ENCODE data around the gene HBG1. TPM values are rescaled to one million over a fixed set of nuclear protein-coding genes. Genes with fewer than 3 reads are reported as not detected.

HBG1 gene
- total and polyA plus RNA-seq, 2 donors (not counting 1 experiment from before 2014, with no cell fraction given) = not detected

DNA sequence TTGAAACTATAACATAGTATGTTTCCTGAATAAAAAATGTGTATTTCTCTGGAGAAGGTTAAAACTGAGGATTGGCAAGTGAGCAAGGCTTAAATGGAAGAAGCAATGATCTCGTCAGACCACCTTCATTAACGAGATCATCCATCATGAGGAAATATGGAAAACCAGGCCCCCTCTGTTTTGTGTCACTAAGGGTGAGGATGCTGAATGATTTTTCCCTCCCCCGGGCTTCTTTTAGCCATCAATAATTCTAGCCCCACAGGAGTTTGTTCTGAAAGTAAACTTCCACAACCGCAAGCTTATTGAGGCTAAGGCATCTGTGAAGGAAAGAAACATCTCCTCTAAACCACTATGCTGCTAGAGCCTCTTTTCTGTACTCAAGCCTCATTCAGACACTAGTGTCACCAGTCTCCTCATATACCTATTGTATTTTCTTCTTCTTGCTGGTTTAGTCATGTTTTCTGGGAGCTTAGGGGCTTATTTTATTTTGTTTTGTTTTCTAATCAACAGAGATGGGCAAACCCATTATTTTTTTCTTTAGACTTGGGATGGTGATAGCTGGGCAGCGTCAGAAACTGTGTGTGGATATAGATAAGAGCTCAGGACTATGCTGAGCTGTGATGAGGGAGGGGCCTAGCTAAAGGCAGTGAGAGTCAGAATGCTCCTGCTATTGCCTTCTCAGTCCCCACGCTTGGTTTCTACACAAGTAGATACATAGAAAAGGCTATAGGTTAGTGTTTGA lies 25.9 kb upstream of the HBG1 start:
- intact Hi-C loops (cut with micrococcal nuclease) = no loop called here
- Histone ChIP-seq H3K27me3 (replicated peaks in 1 of 4; ENCODE audit: control extremely low read depth in 1 of 4, control insufficient read depth in 3 of 4, insufficient read depth in 4 of 4, low read length in 3 of 4) (peaks cover 0 to 2% (median 0%) of the 10 kb centered on the region in 4 experiments), H3K36me3 (replicated peaks in 1 of 2; ENCODE audit: control extremely low read depth in 1 of 2, control insufficient read depth in 1 of 2, extremely low read depth in 1 of 2, insufficient read depth in 2 of 2, low read length in 1 of 2) (no peaks in the 10 kb centered on the region), H3K9me3 (ENCODE audit: control extremely low read depth in 1 of 3, control insufficient read depth in 2 of 3, insufficient read depth in 1 of 3, low read length in 2 of 3) (no peaks in the 10 kb centered on the region), H2AFZ (ENCODE audit: insufficient read depth, low read depth, low read length, poor library complexity, severe bottlenecking) (no peak overlapping the region), H4K20me1 (ENCODE audit: control insufficient read depth, insufficient read depth, low read length, poor library complexity, severe bottlenecking) (no peaks in the 10 kb centered on the region), H3K4me3 (ENCODE audit: control extremely low read depth in 1 of 5, extremely low read depth in 1 of 5, insufficient read depth in 1 of 5, low read depth in 2 of 5, low read length in 4 of 5) (no peak overlapping the region), H3K4me2 (replicated peaks; ENCODE audit: low read depth, low read length, poor library complexity, severe bottlenecking) (no peak overlapping the region), H3K79me2 (ENCODE audit: control insufficient read depth, insufficient read depth, low read length) (no peaks in the 10 kb centered on the region), H3K27ac (ENCODE audit: low read length in 2 of 2) (no peak overlapping the region), H3K4me1 (ENCODE audit: control insufficient read depth in 2 of 2, insufficient read depth in 2 of 2, low read length in 2 of 2) (no peaks in the 10 kb centered on the region), H3K9ac (ENCODE audit: low read length) (no peak overlapping the region)
- H3K9me3 Mint-ChIP-seq (ENCODE audit: insufficient read depth) = no peaks in the 10 kb centered on the region
- TF ChIP-seq, protein P1, sequence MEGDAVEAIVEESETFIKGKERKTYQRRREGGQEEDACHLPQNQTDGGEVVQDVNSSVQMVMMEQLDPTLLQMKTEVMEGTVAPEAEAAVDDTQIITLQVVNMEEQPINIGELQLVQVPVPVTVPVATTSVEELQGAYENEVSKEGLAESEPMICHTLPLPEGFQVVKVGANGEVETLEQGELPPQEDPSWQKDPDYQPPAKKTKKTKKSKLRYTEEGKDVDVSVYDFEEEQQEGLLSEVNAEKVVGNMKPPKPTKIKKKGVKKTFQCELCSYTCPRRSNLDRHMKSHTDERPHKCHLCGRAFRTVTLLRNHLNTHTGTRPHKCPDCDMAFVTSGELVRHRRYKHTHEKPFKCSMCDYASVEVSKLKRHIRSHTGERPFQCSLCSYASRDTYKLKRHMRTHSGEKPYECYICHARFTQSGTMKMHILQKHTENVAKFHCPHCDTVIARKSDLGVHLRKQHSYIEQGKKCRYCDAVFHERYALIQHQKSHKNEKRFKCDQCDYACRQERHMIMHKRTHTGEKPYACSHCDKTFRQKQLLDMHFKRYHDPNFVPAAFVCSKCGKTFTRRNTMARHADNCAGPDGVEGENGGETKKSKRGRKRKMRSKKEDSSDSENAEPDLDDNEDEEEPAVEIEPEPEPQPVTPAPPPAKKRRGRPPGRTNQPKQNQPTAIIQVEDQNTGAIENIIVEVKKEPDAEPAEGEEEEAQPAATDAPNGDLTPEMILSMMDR (IDR thresholded peaks at IDR 0.05) = no peak
- no peak for TF ChIP-seq EZH2 (IDR thresholded peaks at IDR 0.05; ENCODE audit: borderline replicate concordance, insufficient read depth, low read depth, low read length, poor library complexity, severe bottlenecking)
- H3K27ac Mint-ChIP-seq = no peak overlapping the region
- DNase-seq (no peak), ATAC-seq (ENCODE audit: low read depth) (no peak)
- 83% methylated on average over 3 of the region's 6 CpGs for WGBS (ENCODE audit: insufficient coverage)
- no peaks in the 10 kb centered on the region for H3K27me3 Mint-ChIP-seq
- no peak overlapping the region for H3K4me3 Mint-ChIP-seq
- CTCF ChIA-PET = no interaction called here
- H3K4me1 Mint-ChIP-seq = no peaks in the 10 kb centered on the region
- POLR2A ChIA-PET = no interaction called here

DNA sequence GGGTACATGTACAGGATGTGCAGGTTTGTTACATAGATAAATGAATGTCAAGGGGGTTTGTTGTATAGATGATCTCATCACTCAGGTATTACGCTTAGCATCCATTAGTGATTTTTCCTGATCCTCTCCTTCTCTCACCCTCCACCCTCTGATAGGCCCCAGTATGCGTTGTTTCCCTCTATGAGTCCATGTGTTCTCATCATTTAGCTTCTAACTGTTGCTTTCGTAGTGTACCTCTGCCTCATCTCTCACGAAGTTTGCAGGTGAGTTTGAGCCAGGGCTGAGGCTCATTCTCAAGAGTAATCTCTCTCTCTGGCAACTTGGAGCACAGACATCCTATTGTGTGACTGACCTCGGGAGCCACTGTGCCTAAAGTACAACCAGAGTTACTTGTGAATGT lies 24.7 kb upstream of the HBG1 start:
- no peaks in the 10 kb centered on the region for H3K4me1 Mint-ChIP-seq
- ChIA-PET POLR2A (no interaction called here), CTCF (no interaction called here)
- Histone ChIP-seq H4K20me1 (ENCODE audit: control insufficient read depth, insufficient read depth, low read length, poor library complexity, severe bottlenecking) (no peaks in the 10 kb centered on the region), H2AFZ (ENCODE audit: insufficient read depth, low read depth, low read length, poor library complexity, severe bottlenecking) (no peak overlapping the region), H3K9me3 (ENCODE audit: control extremely low read depth in 1 of 3, control insufficient read depth in 2 of 3, insufficient read depth in 1 of 3, low read length in 2 of 3) (no peaks in the 10 kb centered on the region), H3K4me3 (ENCODE audit: control extremely low read depth in 1 of 5, extremely low read depth in 1 of 5, insufficient read depth in 1 of 5, low read depth in 2 of 5, low read length in 4 of 5) (no peak overlapping the region), H3K79me2 (ENCODE audit: control insufficient read depth, insufficient read depth, low read length) (no peaks in the 10 kb centered on the region), H3K27me3 (replicated peaks in 1 of 4; ENCODE audit: control extremely low read depth in 1 of 4, control insufficient read depth in 3 of 4, insufficient read depth in 4 of 4, low read length in 3 of 4) (peaks cover 0 to 2% (median 0%) of the 10 kb centered on the region in 4 experiments), H3K4me2 (replicated peaks; ENCODE audit: low read depth, low read length, poor library complexity, severe bottlenecking) (no peak overlapping the region), H3K9ac (ENCODE audit: low read length) (no peak overlapping the region), H3K36me3 (replicated peaks in 1 of 2; ENCODE audit: control extremely low read depth in 1 of 2, control insufficient read depth in 1 of 2, extremely low read depth in 1 of 2, insufficient read depth in 2 of 2, low read length in 1 of 2) (no peaks in the 10 kb centered on the region), H3K4me1 (ENCODE audit: control insufficient read depth in 2 of 2, insufficient read depth in 2 of 2, low read length in 2 of 2) (no peaks in the 10 kb centered on the region), H3K27ac (ENCODE audit: low read length in 2 of 2) (no peak overlapping the region)
- WGBS (ENCODE audit: insufficient coverage) = 97% methylated on average over 3 of the region's 5 CpGs
- no peak overlapping the region for H3K4me3 Mint-ChIP-seq
- no peak overlapping the region for H3K27ac Mint-ChIP-seq
- intact Hi-C loops (cut with micrococcal nuclease) = no loop called here
- DNase-seq = no peak
- ATAC-seq (ENCODE audit: low read depth) = no peak
- H3K9me3 Mint-ChIP-seq (ENCODE audit: insufficient read depth) = no peaks in the 10 kb centered on the region
- no peaks in the 10 kb centered on the region for H3K27me3 Mint-ChIP-seq
- TF ChIP-seq EZH2 (IDR thresholded peaks at IDR 0.05; ENCODE audit: borderline replicate concordance, insufficient read depth, low read depth, low read length, poor library complexity, severe bottlenecking) = no peak
- TF ChIP-seq, protein P1 (IDR thresholded peaks at IDR 0.05) = no peak
